SU-DHL-6 (cell line): ENCODE results near the gene NPIPA1.
"Not testable (repeated sequence)": the region's sequence is repeated elsewhere in the genome, so short reads cannot be mapped to it uniquely, and the experiment has no call there.

Experiments
- H2AFZ ChIP-seq: fragments of 200-600 bp; sonication (generic); 2 replicates; pipeline ENCODE4 v1.6.1; 2014; ENCODE audit warnings: low read depth, mild to moderate bottlenecking, moderate library complexity, mixed read lengths, antibody characterized with exemption, low read length; ENCODE audit not compliant: severe bottlenecking
- H3F3A ChIP-seq: fragments of 200-600 bp; shearing (Covaris generic); 2 replicates; pipeline ENCODE4 v1.6.0; 2016; ENCODE audit warnings: antibody characterized with exemption, mild to moderate bottlenecking; ENCODE audit not compliant: insufficient read depth
- H3K27ac ChIP-seq: fragments of 200-600 bp; sonication (generic); 2 replicates; pipeline ENCODE4 v1.5.1; 2016; ENCODE audit warnings: low read depth, mild to moderate bottlenecking, low read length, moderate library complexity, mixed read lengths
- H3K27me3 ChIP-seq: fragments of 200-600 bp; sonication (generic), shearing (Covaris generic); 2 replicates; pipeline ENCODE4 v1.6.0; 2014; ENCODE audit warnings: mild to moderate bottlenecking, low read length
- H3K36me3 ChIP-seq: fragments of 200-600 bp; sonication (generic); 2 replicates; pipeline ENCODE4 v1.6.1; 2014; ENCODE audit warnings: mild to moderate bottlenecking, low read length, mixed read lengths
- H3K4me2 ChIP-seq: fragments of 300-600, 200-600 bp; shearing (Covaris generic), sonication (generic); 2 replicates; pipeline ENCODE4 v1.6.0; 2014; ENCODE audit warnings: low read length, low read depth, mild to moderate bottlenecking; ENCODE audit not compliant: poor library complexity, severe bottlenecking
- H3K4me3 ChIP-seq: fragments of 200-600 bp; sonication (generic); 2 replicates; pipeline ENCODE4 v1.5.1; 2014; ENCODE audit warnings: antibody characterized with exemption, low read length, mild to moderate bottlenecking, mixed read lengths; ENCODE audit not compliant: insufficient read depth, poor library complexity, severe bottlenecking
- H3K79me2 ChIP-seq: fragments of 200-600 bp; sonication (generic); 2 replicates; pipeline ENCODE4 v1.6.1; 2014; ENCODE audit warnings: mild to moderate bottlenecking, low read length, moderate library complexity; ENCODE audit not compliant: insufficient read depth
- H3K9ac ChIP-seq: fragments of 200-600 bp; sonication (generic); 2 replicates; pipeline ENCODE4 v1.7.0; 2014; ENCODE audit warnings: mild to moderate bottlenecking, low read length
- H3K9me2 ChIP-seq: fragments of 200-600 bp; sonication (generic); replicated peaks from 2 replicates; pipeline ENCODE4 v1.6.1; 2014; ENCODE audit warnings: low read length; ENCODE audit not compliant: insufficient read depth
- H3K9me3 ChIP-seq: fragments of 200-600 bp; sonication (generic); 2 replicates; pipeline ENCODE4 v1.6.1; 2014; ENCODE audit warnings: low read length, mixed read lengths; ENCODE audit not compliant: insufficient read depth
- H4K20me1 ChIP-seq: fragments of 200-600 bp; sonication (generic); 2 replicates; pipeline ENCODE4 v1.6.1; 2014; ENCODE audit warnings: low read depth, mild to moderate bottlenecking, antibody characterized with exemption, low read length, moderate library complexity, mixed read lengths

Gene NPIPA1

DNA sequence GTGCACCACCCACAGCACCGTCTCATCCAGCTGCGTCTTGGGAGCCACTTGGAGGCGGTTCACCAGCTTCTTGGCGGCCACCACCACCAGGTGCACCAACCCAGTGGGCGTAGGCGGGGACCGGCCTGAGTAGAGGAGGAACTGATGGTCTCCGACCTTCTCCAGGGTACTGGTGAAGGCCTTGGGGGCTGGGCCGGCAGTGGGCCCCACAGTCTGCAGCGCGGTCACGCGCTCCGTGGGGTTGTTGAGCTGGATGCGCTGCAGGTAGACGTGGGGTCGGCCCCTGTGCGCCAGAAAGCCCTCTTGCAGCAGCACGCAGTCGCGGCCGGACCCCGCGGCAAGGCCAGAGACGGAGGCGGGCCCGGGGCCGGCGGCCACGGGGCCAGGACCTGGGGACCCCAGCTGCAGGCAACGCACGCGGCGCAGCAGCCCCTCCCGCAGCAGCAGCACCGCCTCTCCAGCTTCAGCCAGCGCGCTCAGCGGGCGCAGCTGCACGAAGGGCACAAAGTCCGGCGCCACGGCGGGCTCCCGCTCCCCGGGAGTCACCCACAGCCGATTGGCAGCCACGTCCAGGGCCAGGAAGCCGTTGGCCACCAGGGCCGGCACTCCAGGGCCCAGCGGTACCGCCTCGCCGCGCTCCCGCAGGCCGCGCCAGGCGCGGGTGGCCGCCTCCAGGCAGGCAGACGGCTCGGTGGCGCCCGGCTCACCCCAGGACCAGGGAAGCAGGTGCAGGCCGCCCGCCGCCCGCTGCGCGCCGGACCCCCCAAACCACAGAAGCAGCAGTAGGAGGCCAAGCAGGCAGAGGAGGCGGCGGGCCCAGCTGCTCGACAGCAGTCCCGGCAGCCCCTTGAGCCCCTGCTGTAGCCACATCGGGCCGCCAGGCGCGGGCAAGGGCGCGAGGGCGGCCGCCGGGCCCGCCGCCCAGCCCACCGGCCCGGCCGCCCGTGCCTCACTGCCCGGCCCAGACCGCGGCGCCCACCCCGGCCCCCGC, 52.3 kb downstream of the NPIPA1 start:
- H3K27me3 ChIP-seq, H3K9ac ChIP-seq, H2AFZ ChIP-seq, H3K27ac ChIP-seq, H3F3A ChIP-seq, H3K4me2 ChIP-seq, H3K9me2 ChIP-seq, H3K9me3 ChIP-seq, H3K36me3 ChIP-seq, H4K20me1 ChIP-seq, H3K4me3 ChIP-seq: not testable (repeated sequence)
- H3K79me2 ChIP-seq = peaks cover 72% of the 10 kb centered on the region

DNA sequence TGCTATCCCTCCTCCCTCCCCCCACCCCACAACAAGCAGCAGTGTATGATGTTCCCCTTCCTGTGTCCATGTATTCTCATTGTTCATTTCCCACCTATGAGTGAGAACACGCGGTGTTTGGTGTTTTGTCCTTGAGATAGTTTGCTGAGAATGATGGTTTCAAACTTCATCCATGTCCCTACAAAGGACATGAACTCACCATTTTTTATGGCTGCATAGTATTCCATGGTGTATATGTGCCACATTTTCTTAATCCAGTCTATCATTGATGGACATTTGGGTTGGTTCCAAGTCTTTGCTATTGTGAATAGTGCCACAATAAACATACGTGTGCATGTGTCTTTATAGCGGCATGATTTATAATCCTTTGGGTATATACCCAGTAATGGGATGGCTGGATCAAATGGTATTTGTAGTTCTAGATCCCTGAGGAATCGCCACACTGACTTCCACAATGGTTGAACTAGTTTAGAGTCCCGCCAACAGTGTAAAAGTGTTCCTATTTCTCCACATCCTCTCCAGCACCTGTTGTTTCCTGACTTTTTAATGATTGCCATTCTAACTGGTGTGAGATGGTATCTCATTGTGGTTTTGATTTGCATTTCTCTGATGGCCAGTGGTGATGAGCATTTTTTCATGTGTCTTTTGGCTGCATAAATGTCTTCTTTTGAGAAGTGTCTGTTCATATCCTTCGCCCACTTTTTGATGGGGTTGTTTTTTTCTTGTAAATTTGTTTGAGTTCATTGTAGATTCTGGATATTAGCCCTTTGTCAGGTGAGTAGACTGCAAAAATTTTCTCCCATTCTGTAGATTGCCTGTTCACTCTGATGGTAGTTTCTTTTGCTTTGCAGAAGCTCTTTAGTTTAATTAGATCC, 56.3 kb downstream of the NPIPA1 start:
- not testable (repeated sequence) for H3K9ac ChIP-seq, H3K9me2 ChIP-seq, H3K27ac ChIP-seq, H3K27me3 ChIP-seq, H3K4me3 ChIP-seq, H3F3A ChIP-seq, H2AFZ ChIP-seq, H3K4me2 ChIP-seq, H4K20me1 ChIP-seq, H3K36me3 ChIP-seq, H3K9me3 ChIP-seq
- H3K79me2 ChIP-seq = peaks cover 36% of the 10 kb centered on the region

DNA sequence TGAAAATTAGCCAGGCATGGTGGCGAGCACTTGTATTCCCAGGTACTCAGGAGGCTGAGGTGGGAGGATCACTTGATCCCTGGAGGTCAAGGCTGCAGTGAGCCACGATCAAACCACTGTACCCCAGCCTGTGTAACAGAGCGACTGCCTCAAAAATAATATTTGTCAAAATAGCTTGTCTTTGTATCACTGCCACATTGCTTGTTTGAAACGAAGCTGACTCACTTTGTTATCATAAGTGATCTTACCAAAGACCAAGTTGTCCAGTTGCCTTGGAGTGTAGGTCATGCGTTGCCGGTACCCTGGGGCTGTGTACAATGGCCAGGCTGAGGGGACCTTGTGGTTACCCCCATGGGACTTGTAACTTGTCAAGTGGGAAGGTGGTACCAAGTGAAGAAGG, 59.5 kb downstream of the NPIPA1 start:
- H3K36me3 ChIP-seq, H3K9ac ChIP-seq, H3K4me3 ChIP-seq, H3K9me3 ChIP-seq, H3F3A ChIP-seq, H2AFZ ChIP-seq, H3K27me3 ChIP-seq, H4K20me1 ChIP-seq, H3K27ac ChIP-seq, H3K9me2 ChIP-seq, H3K4me2 ChIP-seq: not testable (repeated sequence)
- H3K79me2 ChIP-seq = peaks cover 19% of the 10 kb centered on the region

DNA sequence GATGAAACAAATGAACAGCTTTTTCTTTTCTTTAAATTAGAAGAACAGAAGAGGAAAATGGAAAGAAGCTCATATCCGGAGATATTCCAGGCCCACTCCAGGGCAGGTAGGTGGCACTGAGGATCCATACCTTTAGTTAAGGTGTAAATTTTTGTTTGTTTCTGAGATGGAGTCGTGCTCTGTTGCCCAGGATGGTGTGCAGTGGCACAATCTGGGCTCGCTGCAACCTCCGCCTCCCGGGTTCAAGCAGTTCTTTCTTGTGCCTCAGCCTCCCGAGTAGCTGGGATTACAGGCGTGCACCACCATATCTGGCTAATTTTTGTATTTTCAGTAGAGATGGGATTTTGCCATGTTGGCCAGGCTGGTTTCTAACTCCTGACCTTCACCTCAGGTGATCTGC, 61.1 kb downstream of the NPIPA1 start:
- H3K9me3 ChIP-seq, H3F3A ChIP-seq, H3K27me3 ChIP-seq, H3K27ac ChIP-seq, H3K4me2 ChIP-seq, H3K9me2 ChIP-seq, H3K36me3 ChIP-seq, H3K79me2 ChIP-seq, H2AFZ ChIP-seq, H4K20me1 ChIP-seq, H3K9ac ChIP-seq, H3K4me3 ChIP-seq: not testable (repeated sequence)

DNA sequence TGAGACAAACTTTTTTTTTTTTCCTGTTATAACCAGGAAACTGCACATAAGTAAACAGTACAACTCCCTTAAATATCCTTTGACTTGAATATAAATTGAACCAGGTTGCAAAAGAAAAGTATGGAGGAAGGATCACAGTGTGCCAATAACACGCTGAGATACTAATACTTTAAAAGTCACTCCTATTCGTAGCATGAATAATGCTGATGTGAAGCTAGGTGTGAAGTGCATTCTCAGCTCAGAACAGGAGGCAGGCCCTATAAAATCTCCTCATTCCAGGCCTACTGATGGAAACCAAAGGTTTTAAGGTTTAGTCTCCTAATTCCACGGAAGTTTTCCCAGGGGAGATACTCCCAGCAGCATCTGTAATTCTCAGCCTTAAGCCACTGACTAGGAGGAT, 62.6 kb downstream of the NPIPA1 start:
- not testable (repeated sequence) for H3F3A ChIP-seq, H3K27ac ChIP-seq, H3K9me3 ChIP-seq, H3K4me3 ChIP-seq, H4K20me1 ChIP-seq, H3K4me2 ChIP-seq, H3K36me3 ChIP-seq, H3K27me3 ChIP-seq, H3K79me2 ChIP-seq, H3K9ac ChIP-seq, H2AFZ ChIP-seq, H3K9me2 ChIP-seq
